Activated CD4-positive, alpha-beta T cell treated with anti-CD3 and anti-CD28 coated beads for 48 hours (primary cell): ENCODE results near the gene NPIPA3.
"Not testable (repeated sequence)": the region's sequence is repeated elsewhere in the genome, so short reads cannot be mapped to it uniquely, and the experiment has no call there.

Experiments used
- DNase-seq: peaks from one replicate; pipeline ENCODE4 v3.0.0-alpha.2; 2020

NPIPA3 gene

GRCh38 chr16:14703156-14704011 lies at the start of gene NPIPA3:
Gene NPIPA3, plus strand, starts transcription at chr16:14703411. Its CDS starts 5,533 bp downstream, at chr16:14708944.
- not testable (repeated sequence) for DNase-seq

DNA sequence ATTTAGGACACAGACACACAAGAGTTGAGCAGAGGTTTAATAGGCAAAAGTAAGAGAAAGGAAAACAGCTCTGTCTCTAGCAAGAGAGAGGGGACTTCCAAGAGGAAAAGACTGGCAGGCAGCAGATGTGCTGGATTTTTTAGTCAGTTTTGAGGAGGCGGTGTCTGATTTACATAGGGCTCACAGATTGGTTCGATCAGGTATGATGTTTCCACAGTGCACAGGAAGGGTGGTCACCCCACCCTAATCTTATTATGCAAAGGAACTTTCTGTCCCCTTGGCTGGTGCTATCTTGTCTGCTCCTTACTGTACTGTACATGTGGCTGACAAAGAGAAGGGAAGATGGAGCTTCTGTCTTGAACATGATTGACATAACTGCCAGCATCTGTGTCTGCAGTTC lies 45.1 kb upstream of the NPIPA3 start:
- DNase-seq = no peak

- DNase-seq = no peak
These were observed 35.6 kb upstream of the NPIPA3 start for GRCh38 chr16:14667347-14668266.

- DNase-seq = no peak
These were observed 34.5 kb upstream of the NPIPA3 start for GRCh38 chr16:14668556-14669223.

- peak; percentile 8 for DNase-seq
These were observed 33.4 kb upstream of the NPIPA3 start for GRCh38 chr16:14669776-14670175.

DNA sequence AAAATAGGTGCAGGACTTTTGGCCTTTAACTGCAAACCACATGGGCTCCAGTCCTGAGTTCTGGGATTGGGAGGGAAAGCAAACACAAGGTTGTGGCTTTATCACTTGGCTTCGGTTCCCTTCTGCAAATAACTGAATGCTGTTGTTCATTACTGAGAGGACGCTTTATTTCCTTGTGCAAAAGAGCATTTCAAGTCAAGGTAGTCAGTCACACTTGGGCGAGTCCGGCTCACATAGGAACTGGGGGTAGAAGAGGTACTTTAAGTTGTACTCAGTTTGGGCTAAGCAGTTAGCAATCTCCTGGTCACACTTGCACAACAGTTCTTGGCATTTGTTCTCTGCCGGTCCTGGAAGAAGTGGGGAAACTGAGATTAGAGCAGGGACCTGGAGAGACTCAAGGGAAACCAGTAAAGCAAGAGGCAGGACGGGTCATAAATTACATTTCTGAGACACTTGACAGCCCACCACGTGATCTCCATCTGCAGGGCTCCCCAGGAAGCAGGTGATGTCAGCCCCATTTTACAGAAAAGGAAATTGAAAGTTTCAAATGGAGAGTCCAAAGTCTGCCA lies 30.7 kb upstream of the NPIPA3 start:
- no peak for DNase-seq

- no peak for DNase-seq
These were observed 26.6 kb upstream of the NPIPA3 start for GRCh38 chr16:14676633-14677032.

DNA sequence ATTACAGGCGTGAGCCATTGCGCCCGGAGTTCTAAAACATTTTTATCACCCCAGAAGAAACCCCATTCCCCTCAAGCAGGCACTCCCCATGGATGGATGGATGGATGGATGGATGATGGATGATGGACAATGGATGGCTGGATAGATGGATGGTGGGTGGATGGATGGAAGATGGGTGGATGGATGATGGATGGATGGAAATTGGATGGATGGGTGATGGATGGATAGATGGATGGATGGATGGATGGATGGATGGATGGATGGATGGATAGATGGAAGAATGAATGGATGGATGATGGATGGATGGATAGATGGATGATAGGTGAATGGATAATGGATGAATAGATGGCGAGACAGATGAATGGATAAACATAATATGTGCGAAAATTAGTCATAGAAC lies 25.6 kb upstream of the NPIPA3 start:
- DNase-seq = no peak

DNA sequence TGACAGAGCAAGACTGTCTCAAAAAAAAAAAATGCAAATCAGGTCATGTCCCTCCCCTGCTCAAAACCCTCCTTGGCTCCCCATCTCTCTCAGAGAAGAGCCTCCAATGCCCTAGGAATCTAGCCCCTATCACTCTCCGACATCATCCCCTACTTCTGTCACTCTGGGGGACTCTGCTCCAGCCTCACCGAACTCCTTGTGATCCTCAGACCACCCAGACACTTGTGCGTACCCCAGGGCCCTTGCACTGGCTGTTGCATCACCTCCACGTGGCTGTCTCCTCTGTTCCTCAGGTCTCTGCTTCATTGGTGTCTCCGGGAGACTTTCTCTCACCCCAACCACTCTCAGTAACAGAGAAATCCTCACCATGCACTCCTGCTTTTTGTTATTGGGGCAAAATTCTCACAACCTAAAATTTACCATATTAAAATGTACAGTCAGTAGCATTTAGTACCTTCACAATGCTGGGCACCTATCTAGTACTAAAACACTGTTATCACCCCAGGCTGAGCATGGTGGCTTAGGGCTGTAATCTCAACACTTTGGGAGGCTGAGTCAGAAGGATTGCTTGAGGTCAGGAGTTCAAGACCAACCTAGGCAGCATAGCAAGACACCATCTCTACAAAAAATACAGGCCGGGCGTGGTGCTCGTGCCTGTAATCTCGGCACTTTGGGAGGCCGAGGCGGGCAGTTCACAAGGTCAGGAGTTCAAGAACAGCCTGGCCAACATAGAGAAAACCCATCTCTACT lies 24.3 kb upstream of the NPIPA3 start:
- DNase-seq = no peak

GRCh38 chr16:14680396-14680795 lies 22.8 kb upstream of the NPIPA3 start:
- DNase-seq = not testable (repeated sequence)

DNA sequence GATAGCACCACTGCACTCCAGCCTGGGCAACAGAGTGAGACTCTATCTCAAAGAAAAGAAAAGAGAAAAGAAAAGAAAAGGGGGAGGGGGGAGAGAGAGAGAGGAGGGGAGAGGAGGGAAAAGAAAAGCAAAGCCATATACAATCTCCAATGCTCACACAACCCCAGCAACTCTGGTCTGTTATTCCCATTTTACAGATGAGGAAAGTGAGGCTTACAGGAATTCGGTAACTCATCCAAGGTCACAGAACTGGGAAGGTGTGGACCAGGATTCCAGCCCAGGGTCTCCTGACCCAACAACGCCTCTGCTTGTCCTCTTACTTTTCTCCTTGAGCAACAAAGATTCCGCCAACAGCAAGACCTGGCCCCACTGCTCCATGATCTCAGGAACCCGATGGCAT lies 22.1 kb upstream of the NPIPA3 start:
- no peak for DNase-seq

DNA sequence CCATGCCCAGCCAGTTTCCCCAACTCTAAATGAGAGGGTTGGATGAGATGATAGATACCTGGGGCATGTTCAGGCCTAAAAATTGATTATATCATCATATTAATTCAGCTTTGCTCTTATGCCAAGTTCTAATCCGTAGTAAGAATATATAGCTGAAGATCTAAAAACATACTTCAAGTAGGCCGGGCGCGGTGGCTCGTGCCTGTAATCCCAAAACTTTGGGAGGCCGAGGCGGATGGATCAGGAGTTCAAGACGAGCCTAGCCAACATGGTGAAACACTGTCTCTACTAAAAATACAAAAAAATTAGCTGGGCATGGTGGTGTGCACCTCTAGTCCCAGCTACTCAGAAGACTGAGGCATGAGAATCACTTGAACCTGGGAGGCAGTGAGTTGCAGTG lies 21.1 kb upstream of the NPIPA3 start:
- DNase-seq = no peak

DNA sequence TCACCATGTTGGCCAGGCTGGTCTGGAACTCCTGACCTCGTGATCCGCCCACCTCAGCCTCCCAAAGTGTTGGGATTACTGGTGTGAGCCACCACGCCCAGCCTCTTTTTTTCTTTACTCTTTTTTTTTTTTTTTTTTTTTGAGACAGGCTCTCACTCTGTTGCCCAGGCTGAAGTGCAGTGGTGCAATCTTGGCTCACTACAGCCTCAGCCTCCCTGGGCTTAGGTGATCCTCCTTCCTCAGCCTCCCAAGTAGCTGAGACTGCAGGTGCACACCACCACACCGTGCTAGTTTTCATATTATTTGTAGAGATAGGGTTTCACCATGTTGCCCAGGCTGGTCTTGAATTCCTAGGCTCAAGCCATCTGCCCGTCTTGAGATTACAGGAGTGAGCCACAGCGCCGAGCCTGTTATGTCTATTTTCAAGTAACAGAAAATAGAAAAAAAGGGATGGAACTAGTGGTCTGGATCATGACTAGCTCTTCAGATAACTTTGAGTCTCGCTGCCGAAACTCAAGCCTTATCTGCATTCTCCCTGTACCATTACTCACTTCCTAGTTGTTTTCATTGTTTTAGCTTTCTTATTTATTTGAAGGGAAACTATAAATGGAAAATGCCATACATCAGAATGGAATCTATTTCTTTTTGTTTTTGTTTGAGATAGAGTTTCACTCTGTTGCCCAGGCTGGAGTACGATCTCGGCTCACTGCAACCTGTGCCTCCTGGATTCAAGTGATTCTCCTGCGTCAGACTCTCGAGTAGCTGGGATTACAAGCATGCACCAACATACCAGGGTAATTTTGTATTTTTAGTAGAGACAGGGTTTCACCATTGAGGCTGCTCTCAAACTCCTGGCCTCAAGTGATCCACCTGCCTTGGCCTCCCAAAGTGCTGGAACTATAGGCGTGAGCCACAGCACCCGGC lies 17.1 kb upstream of the NPIPA3 start:
- not testable (repeated sequence) for DNase-seq

DNA sequence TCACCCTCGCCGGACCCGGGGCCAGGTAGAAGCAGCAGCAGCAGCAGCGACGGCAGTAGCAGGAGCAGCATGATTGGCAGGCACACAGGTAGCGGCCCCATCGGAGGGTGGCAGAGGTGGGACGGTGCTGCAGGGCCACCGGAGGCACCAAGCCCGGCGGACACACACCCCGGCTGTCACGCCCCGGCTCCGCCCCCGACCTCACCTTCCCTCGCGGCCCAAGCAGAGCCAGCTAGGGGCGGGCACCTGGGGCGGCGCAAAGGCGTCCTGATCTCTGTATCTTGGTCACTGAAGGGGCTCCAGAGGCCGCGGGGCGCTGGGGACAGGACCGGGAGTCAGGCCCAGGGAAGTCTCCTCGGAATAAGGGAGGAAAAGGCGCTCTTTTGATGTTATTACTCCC lies 9.1 kb upstream of the NPIPA3 start, which contains the start of gene PLA2G10:
TSS of gene PLA2G10 (minus strand) at position 180 of the 400 bp plus-strand sequence. CDS start at position 101, 79 bp downstream.
- not testable (repeated sequence) for DNase-seq

DNA sequence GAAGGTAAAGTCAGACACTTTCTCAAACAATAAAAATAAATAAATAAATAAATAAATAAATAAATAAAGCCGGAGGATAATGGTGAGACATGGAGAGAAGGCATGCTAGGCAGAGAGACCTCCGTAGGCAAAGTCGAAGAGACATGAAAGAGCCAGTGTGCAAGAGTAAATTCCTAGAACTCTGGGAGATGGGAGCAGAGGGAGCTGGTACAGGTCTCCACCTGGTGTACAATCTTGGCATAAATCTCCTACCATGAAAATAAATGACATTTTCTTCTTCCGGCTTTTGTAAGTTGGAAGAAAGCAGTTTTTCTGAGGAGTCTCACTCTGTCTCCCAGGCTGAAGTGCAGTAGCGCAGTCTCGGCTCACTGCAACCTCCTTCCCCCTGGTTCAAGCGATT lies 1.4 kb upstream of the NPIPA3 start:
- DNase-seq = not testable (repeated sequence)

GRCh38 chr16:14702672-14703071 lies 539 bp upstream of the NPIPA3 start:
- DNase-seq = not testable (repeated sequence)

DNA sequence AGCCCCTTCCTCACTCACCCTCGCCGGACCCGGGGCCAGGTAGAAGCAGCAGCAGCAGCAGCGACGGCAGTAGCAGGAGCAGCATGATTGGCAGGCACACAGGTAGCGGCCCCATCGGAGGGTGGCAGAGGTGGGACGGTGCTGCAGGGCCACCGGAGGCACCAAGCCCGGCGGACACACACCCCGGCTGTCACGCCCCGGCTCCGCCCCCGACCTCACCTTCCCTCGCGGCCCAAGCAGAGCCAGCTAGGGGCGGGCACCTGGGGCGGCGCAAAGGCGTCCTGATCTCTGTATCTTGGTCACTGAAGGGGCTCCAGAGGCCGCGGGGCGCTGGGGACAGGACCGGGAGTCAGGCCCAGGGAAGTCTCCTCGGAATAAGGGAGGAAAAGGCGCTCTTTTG lies 30.0 kb downstream of the NPIPA3 start:
- not testable (repeated sequence) for DNase-seq

- not testable (repeated sequence) for DNase-seq
These were observed 37.7 kb downstream of the NPIPA3 start for GRCh38 chr16:14740832-14741385.

GRCh38 chr16:14741794-14742193 lies 38.6 kb downstream of the NPIPA3 start:
- DNase-seq = not testable (repeated sequence)
